ENCODE data around the gene LAMTOR3.

DNA sequence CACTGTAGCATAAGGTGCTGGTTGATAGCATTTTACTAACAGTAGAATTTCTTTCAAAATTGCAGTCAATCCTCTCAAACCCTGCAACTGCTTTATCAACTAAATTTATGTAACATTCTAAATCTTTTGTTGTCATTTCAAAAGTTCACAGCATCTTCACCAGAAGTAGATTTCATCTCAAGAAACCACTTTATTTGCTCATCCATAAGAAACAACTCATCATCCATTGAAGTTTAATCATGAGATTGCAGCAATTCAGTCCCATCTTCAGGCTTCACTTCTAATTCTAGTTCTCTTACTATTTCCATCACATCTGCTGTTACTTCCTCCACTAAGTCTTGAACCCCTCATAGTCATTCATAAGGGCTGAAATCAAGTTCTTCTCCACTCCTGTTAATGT lies 21.7 kb downstream of the LAMTOR3 start:
- TF ChIP-seq POLR2AphosphoS5 (IDR thresholded peaks at IDR 0.05; ENCODE audit: low read depth) (no peak), EZH2phosphoT487 (IDR thresholded peaks at IDR 0.05; ENCODE audit: unreplicated experiment) (no peak), EZH2 (IDR thresholded peaks at IDR 0.05; ENCODE audit: low read depth, unreplicated experiment) (no peak), ZNF114 (CRISPR knock-in tag; IDR thresholded peaks at IDR 0.05) (no peak), CREB1 (CRISPR knock-in tag; IDR thresholded peaks at IDR 0.05; ENCODE audit: low read depth) (no peak), JUNB (IDR thresholded peaks at IDR 0.05; ENCODE audit: unreplicated experiment) (no peak)
- TF ChIP-seq, protein P1, sequence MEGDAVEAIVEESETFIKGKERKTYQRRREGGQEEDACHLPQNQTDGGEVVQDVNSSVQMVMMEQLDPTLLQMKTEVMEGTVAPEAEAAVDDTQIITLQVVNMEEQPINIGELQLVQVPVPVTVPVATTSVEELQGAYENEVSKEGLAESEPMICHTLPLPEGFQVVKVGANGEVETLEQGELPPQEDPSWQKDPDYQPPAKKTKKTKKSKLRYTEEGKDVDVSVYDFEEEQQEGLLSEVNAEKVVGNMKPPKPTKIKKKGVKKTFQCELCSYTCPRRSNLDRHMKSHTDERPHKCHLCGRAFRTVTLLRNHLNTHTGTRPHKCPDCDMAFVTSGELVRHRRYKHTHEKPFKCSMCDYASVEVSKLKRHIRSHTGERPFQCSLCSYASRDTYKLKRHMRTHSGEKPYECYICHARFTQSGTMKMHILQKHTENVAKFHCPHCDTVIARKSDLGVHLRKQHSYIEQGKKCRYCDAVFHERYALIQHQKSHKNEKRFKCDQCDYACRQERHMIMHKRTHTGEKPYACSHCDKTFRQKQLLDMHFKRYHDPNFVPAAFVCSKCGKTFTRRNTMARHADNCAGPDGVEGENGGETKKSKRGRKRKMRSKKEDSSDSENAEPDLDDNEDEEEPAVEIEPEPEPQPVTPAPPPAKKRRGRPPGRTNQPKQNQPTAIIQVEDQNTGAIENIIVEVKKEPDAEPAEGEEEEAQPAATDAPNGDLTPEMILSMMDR (conservative IDR thresholded peaks at IDR 0.05; ENCODE audit: low read depth in 2 of 2) = no peak
- TF ChIP-seq, protein P2, sequence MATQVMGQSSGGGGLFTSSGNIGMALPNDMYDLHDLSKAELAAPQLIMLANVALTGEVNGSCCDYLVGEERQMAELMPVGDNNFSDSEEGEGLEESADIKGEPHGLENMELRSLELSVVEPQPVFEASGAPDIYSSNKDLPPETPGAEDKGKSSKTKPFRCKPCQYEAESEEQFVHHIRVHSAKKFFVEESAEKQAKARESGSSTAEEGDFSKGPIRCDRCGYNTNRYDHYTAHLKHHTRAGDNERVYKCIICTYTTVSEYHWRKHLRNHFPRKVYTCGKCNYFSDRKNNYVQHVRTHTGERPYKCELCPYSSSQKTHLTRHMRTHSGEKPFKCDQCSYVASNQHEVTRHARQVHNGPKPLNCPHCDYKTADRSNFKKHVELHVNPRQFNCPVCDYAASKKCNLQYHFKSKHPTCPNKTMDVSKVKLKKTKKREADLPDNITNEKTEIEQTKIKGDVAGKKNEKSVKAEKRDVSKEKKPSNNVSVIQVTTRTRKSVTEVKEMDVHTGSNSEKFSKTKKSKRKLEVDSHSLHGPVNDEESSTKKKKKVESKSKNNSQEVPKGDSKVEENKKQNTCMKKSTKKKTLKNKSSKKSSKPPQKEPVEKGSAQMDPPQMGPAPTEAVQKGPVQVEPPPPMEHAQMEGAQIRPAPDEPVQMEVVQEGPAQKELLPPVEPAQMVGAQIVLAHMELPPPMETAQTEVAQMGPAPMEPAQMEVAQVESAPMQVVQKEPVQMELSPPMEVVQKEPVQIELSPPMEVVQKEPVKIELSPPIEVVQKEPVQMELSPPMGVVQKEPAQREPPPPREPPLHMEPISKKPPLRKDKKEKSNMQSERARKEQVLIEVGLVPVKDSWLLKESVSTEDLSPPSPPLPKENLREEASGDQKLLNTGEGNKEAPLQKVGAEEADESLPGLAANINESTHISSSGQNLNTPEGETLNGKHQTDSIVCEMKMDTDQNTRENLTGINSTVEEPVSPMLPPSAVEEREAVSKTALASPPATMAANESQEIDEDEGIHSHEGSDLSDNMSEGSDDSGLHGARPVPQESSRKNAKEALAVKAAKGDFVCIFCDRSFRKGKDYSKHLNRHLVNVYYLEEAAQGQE (IDR thresholded peaks at IDR 0.05; ENCODE audit: unreplicated experiment) = no peak

All from GM23338 (cell line).